ENCODE measurements around the gene KLHL6. TPM values are rescaled to one million over a fixed set of nuclear protein-coding genes. Genes with fewer than 3 reads are reported as not detected.

KLHL6 gene
- not detected for total RNA-seq (ENCODE audit: unreplicated experiment)
- long read RNA-seq = 0 reads

- Mint-ChIP-seq H3K4me1 (ENCODE audit: low read depth, unreplicated experiment) (no peaks in the 10 kb centered on the region), H3K27me3 (ENCODE audit: unreplicated experiment) (no peaks in the 10 kb centered on the region), H3K9me3 (ENCODE audit: unreplicated experiment) (no peaks in the 10 kb centered on the region), H3K36me3 (ENCODE audit: unreplicated experiment) (no peaks in the 10 kb centered on the region), H3K4me3 (ENCODE audit: unreplicated experiment) (no peak within 1 kb of the TSS), H3K27ac (ENCODE audit: unreplicated experiment) (no peak within 1 kb of the TSS)
- TF ChIP-seq CTCF (IDR thresholded peaks at IDR 0.05; ENCODE audit: partially characterized antibody, unreplicated experiment) = no peak
- DNase-seq = no peak
Measured at GRCh38 chr3:183555541-183556081, at the start of gene KLHL6. KLHL6 (minus strand) TSS chr3:183555706; CDS start chr3:183555653, 53 bp downstream.

- no peak for DNase-seq
- Mint-ChIP-seq H3K27ac (ENCODE audit: unreplicated experiment) (no peak overlapping the region), H3K4me3 (ENCODE audit: unreplicated experiment) (no peak overlapping the region), H3K4me1 (ENCODE audit: low read depth, unreplicated experiment) (no peaks in the 10 kb centered on the region), H3K27me3 (ENCODE audit: unreplicated experiment) (peaks cover 4% of the 10 kb centered on the region), H3K36me3 (ENCODE audit: unreplicated experiment) (peaks cover 8% of the 10 kb centered on the region), H3K9me3 (ENCODE audit: unreplicated experiment) (peaks cover 2% of the 10 kb centered on the region)
- TF ChIP-seq CTCF (IDR thresholded peaks at IDR 0.05; ENCODE audit: partially characterized antibody, unreplicated experiment) = no peak
Measured at GRCh38 chr3:183597959-183598358, 42.5 kb upstream of the KLHL6 start.

GRCh38 chr3:183594636-183595035 is 39.1 kb upstream of the KLHL6 start:
- no peak overlapping the region for H3K4me3 Mint-ChIP-seq (ENCODE audit: unreplicated experiment)
- H3K9me3 Mint-ChIP-seq (ENCODE audit: unreplicated experiment) = peaks cover 2% of the 10 kb centered on the region
- no peaks in the 10 kb centered on the region for H3K4me1 Mint-ChIP-seq (ENCODE audit: low read depth, unreplicated experiment)
- TF ChIP-seq CTCF (IDR thresholded peaks at IDR 0.05; ENCODE audit: partially characterized antibody, unreplicated experiment) = no peak
- DNase-seq = no peak
- peaks cover 5% of the 10 kb centered on the region for H3K27me3 Mint-ChIP-seq (ENCODE audit: unreplicated experiment)
- no peak overlapping the region for H3K27ac Mint-ChIP-seq (ENCODE audit: unreplicated experiment)
- H3K36me3 Mint-ChIP-seq (ENCODE audit: unreplicated experiment) = peaks cover 8% of the 10 kb centered on the region

GRCh38 chr3:183592821-183593220 is 37.3 kb upstream of the KLHL6 start:
- Mint-ChIP-seq H3K27me3 (ENCODE audit: unreplicated experiment) (peaks cover 3% of the 10 kb centered on the region), H3K9me3 (ENCODE audit: unreplicated experiment) (peaks cover 3% of the 10 kb centered on the region), H3K36me3 (ENCODE audit: unreplicated experiment) (peaks cover 10% of the 10 kb centered on the region), H3K4me3 (ENCODE audit: unreplicated experiment) (no peak overlapping the region), H3K4me1 (ENCODE audit: low read depth, unreplicated experiment) (no peaks in the 10 kb centered on the region), H3K27ac (ENCODE audit: unreplicated experiment) (no peak overlapping the region)
- no peak for TF ChIP-seq CTCF (IDR thresholded peaks at IDR 0.05; ENCODE audit: partially characterized antibody, unreplicated experiment)
- DNase-seq = no peak

GRCh38 chr3:183591881-183592521 is 36.5 kb upstream of the KLHL6 start:
- Mint-ChIP-seq H3K27me3 (ENCODE audit: unreplicated experiment) (peaks cover 3% of the 10 kb centered on the region), H3K36me3 (ENCODE audit: unreplicated experiment) (peaks cover 6% of the 10 kb centered on the region), H3K4me3 (ENCODE audit: unreplicated experiment) (no peak overlapping the region), H3K9me3 (ENCODE audit: unreplicated experiment) (peaks cover 3% of the 10 kb centered on the region), H3K27ac (ENCODE audit: unreplicated experiment) (no peak overlapping the region), H3K4me1 (ENCODE audit: low read depth, unreplicated experiment) (no peaks in the 10 kb centered on the region)
- no peak for DNase-seq
- peak; percentile 24 for TF ChIP-seq CTCF (IDR thresholded peaks at IDR 0.05; ENCODE audit: partially characterized antibody, unreplicated experiment)
